MM.1S (cell line): ENCODE measurements around the gene PRKAG2.

Experiments
- EZH2phosphoT487 ChIP-seq: fragments of 300-600 bp; sonication (generic); IDR thresholded peaks from 2 replicates; pipeline ENCODE4 v1.6.1; 2018; ENCODE audit warnings: antibody characterized with exemption, low read length
- TF ChIP-seq, protein P1 (sequence below): fragments of 300-600 bp; sonication (generic); IDR thresholded peaks from 2 replicates; pipeline ENCODE4 v1.5.1; 2016; ENCODE audit warnings: antibody characterized with exemption, low read length, mixed read lengths

DNA sequence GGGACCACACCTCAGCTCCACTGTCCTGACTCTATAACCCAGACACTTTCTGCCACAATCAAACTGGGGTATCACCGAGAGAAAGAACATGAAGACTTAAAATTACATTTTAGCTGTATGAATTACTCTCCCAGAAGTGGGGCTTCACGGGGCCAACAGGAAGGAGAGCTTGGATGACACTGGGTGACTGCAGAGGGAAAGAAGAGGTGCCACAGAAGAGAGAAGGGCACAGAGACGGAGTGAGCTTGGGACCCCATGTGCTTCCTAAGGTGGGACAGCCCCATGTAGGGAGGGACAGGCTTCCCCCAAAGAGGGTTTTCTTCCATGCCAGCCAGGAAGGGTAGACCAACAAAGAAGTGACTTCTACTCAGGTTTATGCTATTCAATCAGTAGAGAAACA, 195.2 kb downstream of the PRKAG2 start:
- TF ChIP-seq, protein P1, sequence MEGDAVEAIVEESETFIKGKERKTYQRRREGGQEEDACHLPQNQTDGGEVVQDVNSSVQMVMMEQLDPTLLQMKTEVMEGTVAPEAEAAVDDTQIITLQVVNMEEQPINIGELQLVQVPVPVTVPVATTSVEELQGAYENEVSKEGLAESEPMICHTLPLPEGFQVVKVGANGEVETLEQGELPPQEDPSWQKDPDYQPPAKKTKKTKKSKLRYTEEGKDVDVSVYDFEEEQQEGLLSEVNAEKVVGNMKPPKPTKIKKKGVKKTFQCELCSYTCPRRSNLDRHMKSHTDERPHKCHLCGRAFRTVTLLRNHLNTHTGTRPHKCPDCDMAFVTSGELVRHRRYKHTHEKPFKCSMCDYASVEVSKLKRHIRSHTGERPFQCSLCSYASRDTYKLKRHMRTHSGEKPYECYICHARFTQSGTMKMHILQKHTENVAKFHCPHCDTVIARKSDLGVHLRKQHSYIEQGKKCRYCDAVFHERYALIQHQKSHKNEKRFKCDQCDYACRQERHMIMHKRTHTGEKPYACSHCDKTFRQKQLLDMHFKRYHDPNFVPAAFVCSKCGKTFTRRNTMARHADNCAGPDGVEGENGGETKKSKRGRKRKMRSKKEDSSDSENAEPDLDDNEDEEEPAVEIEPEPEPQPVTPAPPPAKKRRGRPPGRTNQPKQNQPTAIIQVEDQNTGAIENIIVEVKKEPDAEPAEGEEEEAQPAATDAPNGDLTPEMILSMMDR: no peak
- no peak for TF ChIP-seq EZH2phosphoT487
